ENCODE results near the gene CENPC. TPM values are rescaled to one million over a fixed set of nuclear protein-coding genes. Genes with fewer than 3 reads are reported as not detected.

Gene CENPC
- total RNA-seq, 1 donor from 2014 or later: 7.4 TPM

DNA sequence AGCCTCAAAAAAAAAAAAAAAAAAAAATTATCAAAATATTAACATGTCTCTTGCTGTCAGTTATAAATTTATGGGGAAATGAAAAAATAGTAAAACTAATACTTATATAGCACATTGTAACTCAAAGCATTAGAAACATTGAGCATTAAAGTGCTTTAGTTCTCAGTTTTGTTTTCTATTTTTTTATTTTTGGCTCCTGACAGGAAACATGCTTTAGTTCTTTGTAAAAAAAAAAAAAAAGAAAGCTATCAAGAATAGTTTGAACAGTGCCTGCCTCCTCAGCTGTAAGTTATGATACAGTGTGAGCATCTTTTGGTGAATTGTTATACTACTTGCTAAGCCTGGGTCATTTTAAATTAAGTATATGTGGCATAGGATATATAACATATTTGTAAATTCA, 5.1 kb upstream of the CENPC start:
- Histone ChIP-seq H3K27me3 (ENCODE audit: control insufficient read depth, insufficient read depth, low read length) (no peaks in the 10 kb centered on the region), H3K36me3 (ENCODE audit: control insufficient read depth, insufficient read depth, low read length) (no peaks in the 10 kb centered on the region), H3K4me3 (ENCODE audit: low read depth, low read length) (no peak overlapping the region)
- FAIRE-seq (no peak), DNase-seq (ENCODE audit: low read depth) (no peak)
- TF ChIP-seq, protein P1, sequence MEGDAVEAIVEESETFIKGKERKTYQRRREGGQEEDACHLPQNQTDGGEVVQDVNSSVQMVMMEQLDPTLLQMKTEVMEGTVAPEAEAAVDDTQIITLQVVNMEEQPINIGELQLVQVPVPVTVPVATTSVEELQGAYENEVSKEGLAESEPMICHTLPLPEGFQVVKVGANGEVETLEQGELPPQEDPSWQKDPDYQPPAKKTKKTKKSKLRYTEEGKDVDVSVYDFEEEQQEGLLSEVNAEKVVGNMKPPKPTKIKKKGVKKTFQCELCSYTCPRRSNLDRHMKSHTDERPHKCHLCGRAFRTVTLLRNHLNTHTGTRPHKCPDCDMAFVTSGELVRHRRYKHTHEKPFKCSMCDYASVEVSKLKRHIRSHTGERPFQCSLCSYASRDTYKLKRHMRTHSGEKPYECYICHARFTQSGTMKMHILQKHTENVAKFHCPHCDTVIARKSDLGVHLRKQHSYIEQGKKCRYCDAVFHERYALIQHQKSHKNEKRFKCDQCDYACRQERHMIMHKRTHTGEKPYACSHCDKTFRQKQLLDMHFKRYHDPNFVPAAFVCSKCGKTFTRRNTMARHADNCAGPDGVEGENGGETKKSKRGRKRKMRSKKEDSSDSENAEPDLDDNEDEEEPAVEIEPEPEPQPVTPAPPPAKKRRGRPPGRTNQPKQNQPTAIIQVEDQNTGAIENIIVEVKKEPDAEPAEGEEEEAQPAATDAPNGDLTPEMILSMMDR (IDR thresholded peaks at IDR 0.05; ENCODE audit: insufficient read depth, low read length, severe bottlenecking): no peak

DNA sequence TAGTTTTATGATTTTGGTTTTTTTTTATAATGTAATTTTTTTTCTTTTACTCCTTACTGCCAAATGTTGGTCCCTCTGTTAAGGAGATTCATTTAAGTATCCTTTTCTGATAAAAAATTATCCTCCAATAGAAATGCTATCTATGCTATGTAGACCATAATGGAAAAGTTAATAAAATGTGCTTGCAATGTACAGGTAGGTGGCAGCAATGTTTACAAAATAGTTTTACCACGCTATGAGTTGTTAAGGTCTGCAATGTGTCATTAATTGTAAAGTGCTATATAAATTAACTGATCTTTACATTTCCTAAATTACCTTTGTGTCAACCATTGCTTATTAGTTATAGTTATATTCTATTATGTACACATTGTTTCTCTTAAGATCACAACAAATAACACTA, 3.8 kb upstream of the CENPC start:
- H3K36me3 ChIP-seq (ENCODE audit: control insufficient read depth, insufficient read depth, low read length): no peaks in the 10 kb centered on the region
- no peak for FAIRE-seq
- DNase-seq (ENCODE audit: low read depth): peak; percentile 71
- TF ChIP-seq, protein P1 (IDR thresholded peaks at IDR 0.05; ENCODE audit: insufficient read depth, low read length, severe bottlenecking): peak; percentile 37
- no peaks in the 10 kb centered on the region for H3K27me3 ChIP-seq (ENCODE audit: control insufficient read depth, insufficient read depth, low read length)
- no peak overlapping the region for H3K4me3 ChIP-seq (ENCODE audit: low read depth, low read length)

DNA sequence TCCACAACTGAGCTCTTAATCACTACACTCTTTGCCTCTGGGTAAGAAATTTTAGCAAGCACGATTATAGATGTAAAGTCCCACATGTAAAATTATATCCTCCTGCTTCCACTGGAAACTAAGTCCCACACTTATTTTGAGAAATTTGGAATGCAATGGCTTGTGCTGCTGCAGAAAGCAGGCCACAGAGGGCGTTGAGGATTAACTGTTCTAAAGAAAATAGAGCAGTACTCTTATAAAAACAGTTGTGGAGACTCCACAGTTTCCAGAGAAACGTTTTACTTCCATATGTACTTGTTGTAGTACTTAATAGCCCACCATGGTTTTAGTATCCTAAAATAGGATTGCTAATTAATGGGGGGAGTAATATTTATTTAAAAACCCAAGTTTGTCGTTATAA, 1.7 kb upstream of the CENPC start:
- no peaks in the 10 kb centered on the region for H3K36me3 ChIP-seq (ENCODE audit: control insufficient read depth, insufficient read depth, low read length)
- no peak overlapping the region for H3K4me3 ChIP-seq (ENCODE audit: low read depth, low read length)
- DNase-seq (ENCODE audit: low read depth) (no peak), FAIRE-seq (no peak)
- TF ChIP-seq, protein P1 (IDR thresholded peaks at IDR 0.05; ENCODE audit: insufficient read depth, low read length, severe bottlenecking): no peak
- H3K27me3 ChIP-seq (ENCODE audit: control insufficient read depth, insufficient read depth, low read length): no peaks in the 10 kb centered on the region

- DNase-seq (ENCODE audit: low read depth): no peak
- FAIRE-seq: no peak
- H3K27me3 ChIP-seq (ENCODE audit: control insufficient read depth, insufficient read depth, low read length): no peaks in the 10 kb centered on the region
Measured at GRCh38 chr4:67546004-67546356, 677 bp upstream of the CENPC start.

GRCh38 chr4:67542076-67542475, 3.2 kb downstream of the CENPC start:
- H3K36me3 ChIP-seq (ENCODE audit: control insufficient read depth, insufficient read depth, low read length): peaks cover 1% of the 10 kb centered on the region
- FAIRE-seq (no peak), DNase-seq (ENCODE audit: low read depth) (no peak)

More at GRCh38 chr4:67546004-67546356, 677 bp upstream of the CENPC start:
- Histone ChIP-seq H3K4me3 (ENCODE audit: low read depth, low read length) (peak overlapping the region; percentile 87), H3K36me3 (ENCODE audit: control insufficient read depth, insufficient read depth, low read length) (no peaks in the 10 kb centered on the region)
- TF ChIP-seq, protein P1 (IDR thresholded peaks at IDR 0.05; ENCODE audit: insufficient read depth, low read length, severe bottlenecking): no peak

DNA sequence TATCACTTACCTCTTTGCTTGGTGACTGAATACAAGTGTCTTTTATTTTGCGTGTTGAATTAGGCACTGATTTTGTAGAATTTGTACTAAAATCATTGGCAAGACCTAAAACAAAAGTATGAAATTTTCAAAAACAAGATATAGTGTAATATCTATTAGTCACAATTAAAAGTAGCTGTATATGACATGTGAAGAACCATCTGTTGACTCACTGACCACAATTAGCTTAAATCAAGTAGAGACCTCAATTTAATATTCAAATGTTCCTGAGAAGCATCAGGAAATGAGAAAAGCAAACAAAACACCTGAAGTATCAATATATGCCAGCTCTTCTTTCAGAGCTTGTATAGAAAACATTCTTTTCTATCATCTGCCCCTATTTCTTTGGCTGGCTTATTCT, 5.5 kb downstream of the CENPC start:
- Histone ChIP-seq H3K4me3 (ENCODE audit: low read depth, low read length) (no peak overlapping the region), H3K36me3 (ENCODE audit: control insufficient read depth, insufficient read depth, low read length) (peaks cover 1% of the 10 kb centered on the region), H3K27me3 (ENCODE audit: control insufficient read depth, insufficient read depth, low read length) (no peaks in the 10 kb centered on the region)
- FAIRE-seq (no peak), DNase-seq (ENCODE audit: low read depth) (no peak)
- TF ChIP-seq, protein P1 (IDR thresholded peaks at IDR 0.05; ENCODE audit: insufficient read depth, low read length, severe bottlenecking): no peak

More at GRCh38 chr4:67542076-67542475, 3.2 kb downstream of the CENPC start:
- H3K4me3 ChIP-seq (ENCODE audit: low read depth, low read length): no peak overlapping the region
- no peaks in the 10 kb centered on the region for H3K27me3 ChIP-seq (ENCODE audit: control insufficient read depth, insufficient read depth, low read length)
- TF ChIP-seq, protein P1 (IDR thresholded peaks at IDR 0.05; ENCODE audit: insufficient read depth, low read length, severe bottlenecking): no peak

Measured in bronchial epithelial cell (primary cell).